Measurements from ENCODE around the gene LRRC75A. TPM values are rescaled to one million over a fixed set of nuclear protein-coding genes. Genes with fewer than 3 reads are reported as not detected.
A peak's percentile ranks its signal among the peaks of the same experiment; 100 is the strongest.

LRRC75A gene
- total RNA-seq, 1 experiment from 2014 or later: 10.1 TPM

DNA sequence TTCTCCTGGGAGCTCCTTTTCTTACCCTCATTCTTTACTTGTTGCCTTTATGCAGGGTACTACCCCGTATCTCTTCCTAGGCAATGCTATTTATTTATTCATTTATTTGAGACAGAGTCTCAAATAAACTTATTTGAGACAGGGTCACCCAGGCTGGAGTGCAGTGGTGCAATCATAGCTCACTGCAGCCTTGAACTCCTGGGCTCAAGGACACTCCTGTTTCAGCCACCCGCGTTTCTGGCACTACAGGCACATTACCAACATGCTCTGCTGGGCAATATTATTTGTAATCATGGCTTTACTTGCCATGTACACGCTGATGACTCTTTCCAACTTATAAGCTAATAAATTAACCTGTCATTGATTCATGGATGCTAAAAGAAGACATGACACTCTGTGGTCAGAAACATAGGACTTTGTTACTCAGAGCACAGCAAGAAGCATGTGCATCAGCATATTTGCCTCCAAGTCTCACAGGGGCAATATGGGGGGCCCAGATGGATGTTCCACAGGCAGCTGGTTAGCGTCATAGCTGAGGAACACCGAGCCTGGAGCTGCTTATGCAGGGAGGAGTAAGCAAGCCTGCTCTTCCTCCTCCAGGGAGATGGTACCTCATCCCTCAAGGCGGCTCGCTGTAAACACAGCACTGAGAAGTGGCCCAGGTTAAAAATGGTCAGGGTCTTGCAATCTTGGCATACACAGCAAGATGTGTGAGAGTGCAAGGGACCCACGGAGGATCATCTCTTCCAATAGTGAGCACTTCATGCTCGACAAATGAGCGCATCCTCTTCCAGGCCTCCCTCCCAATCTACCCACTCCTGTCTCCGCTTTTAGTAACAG is 4.2 kb upstream of the LRRC75A start:
- H3K36me3 Mint-ChIP-seq (ENCODE audit: insufficient read depth in 1 of 3, low read depth in 3 of 3): no peaks in the 10 kb centered on the region; a peak in 1 of 7 replicates
- peaks cover 24% of the 10 kb centered on the region for H3K27me3 Mint-ChIP-seq (ENCODE audit: low read depth)
- Histone ChIP-seq H3K23me2 (ENCODE audit: insufficient read length, low read depth, low read length, poor library complexity, severe bottlenecking) (peaks cover 7% of the 10 kb centered on the region), H3K9me3 (ENCODE audit: control insufficient read depth, low read depth, low read length) (no peaks in the 10 kb centered on the region), H3K23ac (ENCODE audit: insufficient read length, low read depth, low read length) (no peak overlapping the region), H2AK5ac (ENCODE audit: insufficient read length, low read length) (no peak overlapping the region), H4K8ac (replicated peaks; ENCODE audit: insufficient read length, low read depth, low read length) (no peak overlapping the region), H3T11ph (ENCODE audit: low read length) (no peak overlapping the region), H3K9ac (ENCODE audit: extremely low read depth, insufficient read length, low read length) (no peak overlapping the region), H2BK15ac (ENCODE audit: low read depth, low read length) (no peak overlapping the region), H3K4ac (ENCODE audit: low read depth, low read length) (no peak overlapping the region), H2BK120ac (ENCODE audit: low read depth, low read length, poor library complexity, severe bottlenecking) (no peak overlapping the region), H3K56ac (ENCODE audit: insufficient read length, low read depth, low read length) (no peak overlapping the region), H4K5ac (ENCODE audit: insufficient read length, low read depth, low read length) (no peak overlapping the region), H3K4me1 (ENCODE audit: insufficient read depth, low read length) (peaks cover 5% of the 10 kb centered on the region; the same call in 1 of the 2 replicates), H3K27me3 (ENCODE audit: insufficient read depth, low read length) (no peaks in the 10 kb centered on the region), H2BK12ac (ENCODE audit: insufficient read length, low read depth, low read length) (no peak overlapping the region), H3K79me2 (ENCODE audit: insufficient read depth, low read length) (no peaks in the 10 kb centered on the region), H2BK5ac (ENCODE audit: insufficient read length, low read length) (no peak overlapping the region), H3K4me2 (ENCODE audit: insufficient read depth, insufficient read length, low read length) (no peak overlapping the region), H3K79me1 (ENCODE audit: insufficient read depth, low read depth, low read length, poor library complexity, severe bottlenecking) (no peaks in the 10 kb centered on the region), H4K91ac (ENCODE audit: insufficient read length, low read depth, low read length) (no peak overlapping the region), H4K20me1 (ENCODE audit: control insufficient read depth, insufficient read depth, insufficient read length) (no peaks in the 10 kb centered on the region), H2BK20ac (ENCODE audit: low read depth, low read length, poor library complexity, severe bottlenecking) (no peak overlapping the region), H3K14ac (ENCODE audit: insufficient read depth, low read length) (no peak overlapping the region), H3K27ac (ENCODE audit: insufficient read length, low read depth, low read length) (no peak overlapping the region), H2AFZ (ENCODE audit: low read length) (no peak overlapping the region), H3K18ac (ENCODE audit: insufficient read length, low read depth, low read length) (no peak overlapping the region)
- no CpG with 5 or more reads among the region's 12 CpGs for WGBS (ENCODE audit: extremely low coverage, insufficient read length, low lambda C conversion rate)
- peak overlapping the region in 1 of 3 experiments; percentile 8; a peak in 1 of 7 replicates for H3K27ac Mint-ChIP-seq
- TF ChIP-seq, protein P1, sequence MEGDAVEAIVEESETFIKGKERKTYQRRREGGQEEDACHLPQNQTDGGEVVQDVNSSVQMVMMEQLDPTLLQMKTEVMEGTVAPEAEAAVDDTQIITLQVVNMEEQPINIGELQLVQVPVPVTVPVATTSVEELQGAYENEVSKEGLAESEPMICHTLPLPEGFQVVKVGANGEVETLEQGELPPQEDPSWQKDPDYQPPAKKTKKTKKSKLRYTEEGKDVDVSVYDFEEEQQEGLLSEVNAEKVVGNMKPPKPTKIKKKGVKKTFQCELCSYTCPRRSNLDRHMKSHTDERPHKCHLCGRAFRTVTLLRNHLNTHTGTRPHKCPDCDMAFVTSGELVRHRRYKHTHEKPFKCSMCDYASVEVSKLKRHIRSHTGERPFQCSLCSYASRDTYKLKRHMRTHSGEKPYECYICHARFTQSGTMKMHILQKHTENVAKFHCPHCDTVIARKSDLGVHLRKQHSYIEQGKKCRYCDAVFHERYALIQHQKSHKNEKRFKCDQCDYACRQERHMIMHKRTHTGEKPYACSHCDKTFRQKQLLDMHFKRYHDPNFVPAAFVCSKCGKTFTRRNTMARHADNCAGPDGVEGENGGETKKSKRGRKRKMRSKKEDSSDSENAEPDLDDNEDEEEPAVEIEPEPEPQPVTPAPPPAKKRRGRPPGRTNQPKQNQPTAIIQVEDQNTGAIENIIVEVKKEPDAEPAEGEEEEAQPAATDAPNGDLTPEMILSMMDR (conservative IDR thresholded peaks at IDR 0.05): no peak
- H3K9me3 Mint-ChIP-seq: no peaks in the 10 kb centered on the region
- H3K4me3 Mint-ChIP-seq: no peak overlapping the region; a peak in 1 of 5 replicates
- peak; percentile 50 for DNase-seq
- peaks cover 24 to 29% of the 10 kb centered on the region in 2 experiments for H3K4me1 Mint-ChIP-seq
